K562 (cell line): ENCODE data around the gene RYK. TPM values are rescaled to one million over a fixed set of nuclear protein-coding genes. Genes with fewer than 3 reads are reported as not detected.
A peak's percentile ranks its signal among the peaks of the same experiment; 100 is the strongest.

ENCODE experiments used
- ATAC-seq: fragments of 200-7000 bp; cut with Tn5 transposase; 3 replicates; pipeline ENCODE4 v1.9.1; 2020; ENCODE audit warnings: moderate library complexity
- BruUV-seq: library from RNA; stranded (reverse); fragments of 400-500 nt; replicated peaks from 2 replicates; lab custom pipeline; 2021; lab: Mats Ljungman, UMichigan
- CTCF ChIA-PET: fragments of 300-600 bp; formaldehyde crosslinking; extraction: SDS; loops from one replicate; lab custom pipeline; 2021; ENCODE audit warnings: low intra/inter-chr PET ratio; lab: Yijun Ruan, JAX
- POLR2A ChIA-PET: fragments of 300-600, 350-650 bp; sonication (Branson Sonifier 250); formaldehyde crosslinking; extraction: SDS; loops from one replicate; lab custom pipeline; 2021; ENCODE audit warnings: antibody characterized with exemption, inconsistent platforms; lab: Yijun Ruan, JAX
- DNase-seq, 4 experiments: peaks; one replicate each; pipeline versions ENCODE4 v3.0.0 to v3.0.0-alpha.2; 2011 to 2018; ENCODE audit warnings: low spot score in 3 of 4, mixed read lengths in 3 of 4; ENCODE audit errors: extremely low read depth in 1 of 4
- FAIRE-seq: peaks from 2 replicates; lab custom pipeline; 2011; peaks lifted over from hg19 to GRCh38; lab: Jason Lieb, UNC
- H2AFZ ChIP-seq: 2 replicates; pipeline ENCODE4 v1.6.0; 2011; ENCODE audit warnings: low read depth, low read length, control low read depth, inconsistent platforms
- H3K27ac ChIP-seq: fragments of 200-600 bp; 3 replicates; pipeline ENCODE4 v1.8.0; 2011; ENCODE audit warnings: low read depth, mild to moderate bottlenecking, control low read depth, inconsistent platforms, low read length, moderate library complexity, mixed read lengths; ENCODE audit errors: extremely low read depth
- H3K27me3 ChIP-seq, 2 experiments: fragments of 300-600 bp in 1 of 2; 2 replicates in 1 of 2; 3 replicates in 1 of 2; pipeline versions ENCODE4 v1.6.0 to v1.8.0; 2011; ENCODE audit warnings: inconsistent platforms in 2 of 2, low read length in 2 of 2, mild to moderate bottlenecking in 1 of 2, mixed read lengths in 1 of 2, moderate library complexity in 1 of 2; ENCODE audit not compliant: control insufficient read depth in 2 of 2, insufficient read depth in 2 of 2
- H3K36me3 ChIP-seq: fragments of 300-600 bp; 3 replicates; pipeline ENCODE4 v1.8.0; 2011; ENCODE audit warnings: mild to moderate bottlenecking, low read length, inconsistent platforms; ENCODE audit not compliant: control insufficient read depth, insufficient read depth
- H3K4me1 ChIP-seq, 2 experiments: fragments of 200-600 bp in 1 of 2; replicated peaks in 1 of 2; 2 replicates in 1 of 2; 3 replicates in 1 of 2; pipeline versions ENCODE4 v1.5.1 to v1.8.0; 2011; ENCODE audit warnings: inconsistent platforms in 2 of 2, low read length in 2 of 2, mild to moderate bottlenecking in 1 of 2, mixed read lengths in 1 of 2, moderate library complexity in 1 of 2; ENCODE audit not compliant: control insufficient read depth in 2 of 2, insufficient read depth in 2 of 2
- H3K4me2 ChIP-seq: 2 replicates; pipeline ENCODE4 v1.6.1; 2011; ENCODE audit warnings: low read length, control low read depth, inconsistent platforms, mixed read lengths; ENCODE audit not compliant: insufficient read depth
- H3K4me3 ChIP-seq: fragments of 200-600 bp; sonication (generic), shearing (Covaris generic); 2 replicates; pipeline ENCODE4 v1.5.1; 2016; ENCODE audit warnings: control low read depth, inconsistent platforms
- H3K79me2 ChIP-seq: fragments of 200-600 bp; 3 replicates; pipeline ENCODE4 v1.8.0; 2011; ENCODE audit warnings: low read length, inconsistent platforms; ENCODE audit not compliant: control insufficient read depth, insufficient read depth
- H3K9ac ChIP-seq, 2 experiments: 2 replicates each; pipeline versions ENCODE4 v1.6.0 to v1.6.1; 2011; ENCODE audit warnings: low read depth in 2 of 2, low read length in 2 of 2, control low read depth in 1 of 2, inconsistent platforms in 1 of 2, mild to moderate bottlenecking in 1 of 2, mixed read lengths in 1 of 2; ENCODE audit not compliant: insufficient read depth in 1 of 2
- H3K9me1 ChIP-seq: one replicate; pipeline ENCODE4 v1.6.0; 2011; ENCODE audit warnings: inconsistent platforms, mild to moderate bottlenecking, low read length, moderate library complexity; ENCODE audit not compliant: control insufficient read depth, insufficient read depth
- H3K9me3 ChIP-seq: replicated peaks from 2 replicates; pipeline ENCODE4 v1.5.1; 2011; ENCODE audit warnings: low read depth, low read length, inconsistent platforms; ENCODE audit not compliant: control insufficient read depth, insufficient read depth
- H4K20me1 ChIP-seq: replicated peaks from 2 replicates; pipeline ENCODE4 v1.6.1; 2011; ENCODE audit warnings: low read length, inconsistent platforms, mixed read lengths; ENCODE audit not compliant: control insufficient read depth, insufficient read depth
- CCNT2 ChIP-seq: IDR thresholded peaks from 2 replicates; pipeline ENCODE4 v1.6.1; 2011; ENCODE audit warnings: borderline replicate concordance, low read depth, mild to moderate bottlenecking, moderate library complexity, mixed read lengths, low read length; ENCODE audit not compliant: insufficient read length; ENCODE audit errors: extremely low read depth
- CEBPG ChIP-seq, 3 experiments: fragments of 200-800 bp in 1 of 3; sonication (Bioruptor generic) in 1 of 3; sonication (generic) in 1 of 3; formaldehyde crosslinking in 1 of 3; IDR thresholded peaks in 2 of 3; conservative IDR thresholded peaks in 1 of 3; 2 replicates each; pipeline versions ENCODE4 v1.6.1 to v1.8.0; 2016 to 2022; ENCODE audit warnings: missing compliant biosample characterization in 2 of 3, missing genetic modification characterization in 2 of 3, mild to moderate bottlenecking in 1 of 3, missing genetic modification reagents in 1 of 3
- GABPA ChIP-seq: fragments of 200-800 bp; sonication (Bioruptor generic); conservative IDR thresholded peaks from 2 replicates; pipeline ENCODE4 v1.6.1; 2016; ENCODE audit warnings: low read depth, missing genetic modification characterization, missing compliant biosample characterization
- KDM4B ChIP-seq, 2 experiments: fragments of 450-650 bp in 1 of 2; sonication (generic) in 1 of 2; IDR thresholded peaks; 2 replicates each; pipeline ENCODE4 v1.6.1; 2016 to 2017; ENCODE audit warnings: borderline replicate concordance in 2 of 2, antibody characterized with exemption in 1 of 2, low read depth in 1 of 2, mild to moderate bottlenecking in 1 of 2
- KDM5B ChIP-seq: fragments of 200-600 bp; sonication (generic); IDR thresholded peaks from 2 replicates; pipeline ENCODE4 v1.6.1; 2012; ENCODE audit warnings: low read depth, mild to moderate bottlenecking, moderate library complexity, low read length, control low read depth, inconsistent platforms; ENCODE audit not compliant: insufficient replicate concordance
- RCOR1 ChIP-seq, 2 experiments: IDR thresholded peaks; 2 replicates each; pipeline ENCODE4 v1.6.1; 2012; ENCODE audit warnings: low read depth in 2 of 2, low read length in 2 of 2, borderline replicate concordance in 1 of 2, improper control_type of control experiment in 1 of 2
- WGBS: fragments of 100-300 bp; shearing (Covaris generic); methylation state at CpG from one replicate; pipeline ENCODE4 v1.1.6; 2016; ENCODE audit warnings: low coverage, mixed read lengths; ENCODE audit not compliant: insufficient coverage; ENCODE audit errors: missing lambda C conversion rate; 5-methylcytosine and 5-hydroxymethylcytosine counted together
- in situ Hi-C: fragments of 300-500 bp; cut with MboI; formaldehyde crosslinking; loops from 4 replicates; pipeline ENCODE4 v1.15.0; 2018; ENCODE audit warnings: inconsistent platforms, mixed read lengths
- intact Hi-C: fragments of 100-400 bp; cut with micrococcal nuclease; formaldehyde crosslinking; loops from 2 replicates; pipeline ENCODE4 v1.14.2; 2022
- polyA plus RNA-seq, 8 experiments: library from polyadenylated mRNA; depleted of rRNA in 4 of 8; stranded (reverse) in 5 of 8; unstranded in 3 of 8; fragments of >200 nt; fragmentation: Nextera tagmentation in 2 of 8; fragmentation: Illumina TruSeq in 1 of 8; extraction: Ambion mirVana in 2 of 8; extraction: Trizol in 1 of 8; gene quantifications; 2 replicates each; pipeline versions ENCODE4 v1.2.1 to v1.2.3, GENCODE V29; 2011 to 2014; ENCODE audit warnings: inconsistent platforms in 1 of 8, missing spikeins in 1 of 8
- total RNA-seq, 7 experiments: library from RNA; depleted of rRNA in 6 of 7; stranded (reverse); fragments of >200 nt in 6 of 7; fragmentation: Illumina TruSeq in 2 of 7; extraction: Trizol in 2 of 7; gene quantifications; 2 replicates each; pipeline versions ENCODE4 v1.2.1 to v1.2.3, GENCODE V29; 2011 to 2021; ENCODE audit warnings: low replicate concordance in 1 of 7
- TF ChIP-seq, protein P1 (sequence below), 2 experiments: IDR thresholded peaks; 2 replicates each; pipeline ENCODE4 v1.6.1; 2012; ENCODE audit warnings: improper control_type of control experiment in 2 of 2, low read depth in 2 of 2, low read length in 2 of 2, borderline replicate concordance in 1 of 2
- TF ChIP-seq, protein P2 (sequence below): fragments of 250-450 bp; sonication (Bioruptor Pico); IDR thresholded peaks from 2 replicates; pipeline ENCODE4 v1.8.0; 2021; ENCODE audit warnings: moderate library complexity, mild to moderate bottlenecking, inconsistent platforms
- TF ChIP-seq, protein P3 (sequence below): fragments of 250-450 bp; sonication (Bioruptor Pico); IDR thresholded peaks from 2 replicates; pipeline ENCODE4 v1.5.0; 2020; ENCODE audit warnings: mild to moderate bottlenecking, borderline replicate concordance

Gene RYK
- total and polyA plus RNA-seq, 9 of the 15 experiments (the other 6 are each of a cell fraction or from before 2014, with no cell fraction given): 4.2 to 29.5 (median 16.6) TPM

DNA sequence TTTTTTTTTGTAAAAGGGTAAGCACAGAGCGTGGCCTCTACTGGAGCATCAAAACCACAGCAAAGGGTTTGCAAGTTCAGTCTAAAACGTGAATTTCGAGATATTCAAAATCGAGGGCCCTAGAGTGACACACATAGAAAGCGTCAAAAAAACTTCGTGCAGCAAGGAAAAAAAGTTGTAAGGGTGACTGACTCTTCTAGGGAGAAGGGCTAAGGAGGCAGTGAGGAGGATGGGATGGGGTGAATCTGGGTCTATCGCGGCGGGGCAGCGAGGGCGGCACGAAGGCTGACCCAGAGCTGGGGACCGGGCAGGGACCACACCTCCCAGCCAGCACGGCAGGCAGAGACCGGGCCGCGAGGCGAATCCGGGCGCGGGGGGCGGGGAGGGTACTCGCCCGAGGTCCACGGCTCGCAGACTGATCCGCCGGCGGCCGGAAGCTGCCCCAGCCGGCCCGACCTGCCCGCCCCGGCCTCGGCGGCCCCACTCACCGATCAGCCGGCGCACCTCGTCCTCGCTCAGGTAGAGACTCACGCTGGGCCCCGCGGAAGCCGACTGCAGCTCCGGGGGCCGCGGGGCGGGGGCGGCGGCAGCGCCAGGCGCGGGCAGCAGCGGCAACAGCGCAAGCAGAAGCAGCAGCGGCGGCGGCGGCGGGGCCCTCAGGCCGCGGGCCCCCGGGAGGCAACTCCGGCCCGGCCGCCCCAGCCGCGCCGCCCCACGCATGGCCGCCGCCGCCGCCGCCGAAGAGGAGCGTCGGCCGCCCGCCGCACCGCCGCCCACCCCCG lies 533 bp downstream of the RYK start (continued):
- TF ChIP-seq, protein P1, sequence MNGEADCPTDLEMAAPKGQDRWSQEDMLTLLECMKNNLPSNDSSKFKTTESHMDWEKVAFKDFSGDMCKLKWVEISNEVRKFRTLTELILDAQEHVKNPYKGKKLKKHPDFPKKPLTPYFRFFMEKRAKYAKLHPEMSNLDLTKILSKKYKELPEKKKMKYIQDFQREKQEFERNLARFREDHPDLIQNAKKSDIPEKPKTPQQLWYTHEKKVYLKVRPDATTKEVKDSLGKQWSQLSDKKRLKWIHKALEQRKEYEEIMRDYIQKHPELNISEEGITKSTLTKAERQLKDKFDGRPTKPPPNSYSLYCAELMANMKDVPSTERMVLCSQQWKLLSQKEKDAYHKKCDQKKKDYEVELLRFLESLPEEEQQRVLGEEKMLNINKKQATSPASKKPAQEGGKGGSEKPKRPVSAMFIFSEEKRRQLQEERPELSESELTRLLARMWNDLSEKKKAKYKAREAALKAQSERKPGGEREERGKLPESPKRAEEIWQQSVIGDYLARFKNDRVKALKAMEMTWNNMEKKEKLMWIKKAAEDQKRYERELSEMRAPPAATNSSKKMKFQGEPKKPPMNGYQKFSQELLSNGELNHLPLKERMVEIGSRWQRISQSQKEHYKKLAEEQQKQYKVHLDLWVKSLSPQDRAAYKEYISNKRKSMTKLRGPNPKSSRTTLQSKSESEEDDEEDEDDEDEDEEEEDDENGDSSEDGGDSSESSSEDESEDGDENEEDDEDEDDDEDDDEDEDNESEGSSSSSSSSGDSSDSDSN (IDR thresholded peaks at IDR 0.05; ENCODE audit: borderline replicate concordance in 1 of 2, low read depth in 2 of 2, low read length in 2 of 2): peak in 1 of 2 experiments; percentile 19; a peak in 1 of 4 replicates
- TF ChIP-seq CCNT2 (peak; percentile 22), GABPA (tag) (peak; percentile 48)

DNA sequence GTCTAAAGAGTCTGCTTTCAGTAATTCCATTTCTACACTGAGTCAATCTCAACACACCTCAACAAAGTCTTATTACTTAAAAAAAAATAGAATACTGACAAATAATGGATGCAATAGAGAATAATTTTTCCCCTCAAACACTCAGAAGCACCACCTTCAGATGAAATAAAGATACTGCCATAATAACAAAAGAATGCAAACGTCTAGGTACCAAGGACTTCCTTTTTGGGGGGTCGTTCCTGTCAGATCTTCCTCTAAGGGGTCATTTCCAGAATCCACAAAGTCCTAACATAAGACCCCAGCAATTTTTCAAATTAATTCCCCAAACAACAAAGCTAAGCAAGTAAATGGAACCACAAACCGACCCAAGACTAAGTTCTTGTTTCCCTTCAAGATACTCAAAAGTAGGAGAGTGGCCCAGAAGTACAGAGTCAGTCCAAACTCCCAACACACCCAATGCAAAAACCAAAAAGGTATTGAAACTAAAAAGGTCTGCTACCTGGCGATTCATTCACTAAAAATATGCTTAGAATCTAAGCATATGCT lies 1.3 kb downstream of the RYK start:
- TSS peak; percentile 49 for BruUV-seq
- DNase-seq (no peak), ATAC-seq (no peak), FAIRE-seq (no peak)
- Histone ChIP-seq H3K36me3 (peaks cover 2% of the 10 kb centered on the region; the same call in 1 of the 3 replicates), H4K20me1 (0 out of 2 replicates have a peak, but pooled peaks cover 3% of the 10 kb centered on the region), H3K9me3 (no peaks in the 10 kb centered on the region; the same call in 1 of the 2 replicates), H3K27ac (peak overlapping the region; percentile 22; the same call in 1 of the 3 replicates), H3K27me3 (no peaks in the 10 kb centered on the region), H3K9ac (peak overlapping the region in 1 of 2 experiments; percentile 61; a peak in 2 of 4 replicates), H3K79me2 (peaks cover 60% of the 10 kb centered on the region), H2AFZ (no peak overlapping the region), H3K9me1 (no peaks in the 10 kb centered on the region), H3K4me3 (peak overlapping the region; percentile 68), H3K4me1 (peaks cover 0 to 13% of the 10 kb centered on the region in 2 experiments; a peak in 3 of 5 replicates), H3K4me2 (peak overlapping the region; percentile 90)
- intact Hi-C loops (no loop called here), in situ Hi-C loops (no loop called here)
- POLR2A ChIA-PET: interaction anchor here (1.4 kb wide), 1 partner anchor 12 kb away, joined by 3 read pairs; no protein-coding TSS in a partner anchor
- CTCF ChIA-PET: no interaction called here
- 2% methylated on average over 4 of the region's 4 CpGs for WGBS
- TF ChIP-seq, protein P2, sequence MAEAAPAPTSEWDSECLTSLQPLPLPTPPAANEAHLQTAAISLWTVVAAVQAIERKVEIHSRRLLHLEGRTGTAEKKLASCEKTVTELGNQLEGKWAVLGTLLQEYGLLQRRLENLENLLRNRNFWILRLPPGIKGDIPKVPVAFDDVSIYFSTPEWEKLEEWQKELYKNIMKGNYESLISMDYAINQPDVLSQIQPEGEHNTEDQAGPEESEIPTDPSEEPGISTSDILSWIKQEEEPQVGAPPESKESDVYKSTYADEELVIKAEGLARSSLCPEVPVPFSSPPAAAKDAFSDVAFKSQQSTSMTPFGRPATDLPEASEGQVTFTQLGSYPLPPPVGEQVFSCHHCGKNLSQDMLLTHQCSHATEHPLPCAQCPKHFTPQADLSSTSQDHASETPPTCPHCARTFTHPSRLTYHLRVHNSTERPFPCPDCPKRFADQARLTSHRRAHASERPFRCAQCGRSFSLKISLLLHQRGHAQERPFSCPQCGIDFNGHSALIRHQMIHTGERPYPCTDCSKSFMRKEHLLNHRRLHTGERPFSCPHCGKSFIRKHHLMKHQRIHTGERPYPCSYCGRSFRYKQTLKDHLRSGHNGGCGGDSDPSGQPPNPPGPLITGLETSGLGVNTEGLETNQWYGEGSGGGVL: no peak
- TF ChIP-seq RCOR1 (IDR thresholded peaks at IDR 0.05; ENCODE audit: borderline replicate concordance in 1 of 2, low read depth in 2 of 2, low read length in 2 of 2) (no peak), CEBPG (CRISPR knock-in tag; IDR thresholded peaks at IDR 0.05) (no peak), CEBPG (tag; conservative IDR thresholded peaks at IDR 0.05 in 1 of 2, IDR thresholded peaks at IDR 0.05 in 1 of 2) (no peak), KDM4B (IDR thresholded peaks at IDR 0.05; ENCODE audit: borderline replicate concordance in 2 of 2, low read depth in 1 of 2) (no peak), KDM5B (no peak)
- TF ChIP-seq, protein P3, sequence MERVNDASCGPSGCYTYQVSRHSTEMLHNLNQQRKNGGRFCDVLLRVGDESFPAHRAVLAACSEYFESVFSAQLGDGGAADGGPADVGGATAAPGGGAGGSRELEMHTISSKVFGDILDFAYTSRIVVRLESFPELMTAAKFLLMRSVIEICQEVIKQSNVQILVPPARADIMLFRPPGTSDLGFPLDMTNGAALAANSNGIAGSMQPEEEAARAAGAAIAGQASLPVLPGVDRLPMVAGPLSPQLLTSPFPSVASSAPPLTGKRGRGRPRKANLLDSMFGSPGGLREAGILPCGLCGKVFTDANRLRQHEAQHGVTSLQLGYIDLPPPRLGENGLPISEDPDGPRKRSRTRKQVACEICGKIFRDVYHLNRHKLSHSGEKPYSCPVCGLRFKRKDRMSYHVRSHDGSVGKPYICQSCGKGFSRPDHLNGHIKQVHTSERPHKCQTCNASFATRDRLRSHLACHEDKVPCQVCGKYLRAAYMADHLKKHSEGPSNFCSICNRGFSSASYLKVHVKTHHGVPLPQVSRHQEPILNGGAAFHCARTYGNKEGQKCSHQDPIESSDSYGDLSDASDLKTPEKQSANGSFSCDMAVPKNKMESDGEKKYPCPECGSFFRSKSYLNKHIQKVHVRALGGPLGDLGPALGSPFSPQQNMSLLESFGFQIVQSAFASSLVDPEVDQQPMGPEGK: no peak
